CD4-positive, alpha-beta T cell (primary cell): Measurements from ENCODE around the gene CCDC120. TPM values are rescaled to one million over a fixed set of nuclear protein-coding genes. Genes with fewer than 3 reads are reported as not detected.

ENCODE experiments used
- ATAC-seq: fragments of 200-7000 bp; cut with Tn5 transposase; one replicate; pipeline ENCODE4 v1.10.0; 2022; ENCODE audit warnings: mild to moderate bottlenecking; ENCODE audit not compliant: poor library complexity
- CTCF ChIA-PET: fragments of 350-600 bp; sonication (Branson Sonifier 250); formaldehyde crosslinking; loops from one replicate; lab custom pipeline; 2021; ENCODE audit warnings: antibody characterized with exemption, inconsistent platforms; lab: Charles Lee
- POLR2A ChIA-PET: fragments of 350-600 bp; sonication (Branson Sonifier 250); formaldehyde crosslinking; loops from one replicate; lab custom pipeline; 2021; ENCODE audit warnings: antibody characterized with exemption, inconsistent platforms; lab: Charles Lee
- DNase-seq, 14 experiments: peaks; one replicate each; pipeline ENCODE4 v3.0.0-alpha.2; 2013 to 2020; ENCODE audit warnings: mixed read lengths in 2 of 14
- H3K27ac ChIP-seq, 2 donors: one replicate each; pipeline versions ENCODE4 v1.5.1 to v1.7.0; 2013; ENCODE audit warnings: low read length in 2 of 2, low read depth in 1 of 2, mild to moderate bottlenecking in 1 of 2
- H3K27me3 ChIP-seq, 2 experiments: 1 replicate in 1 of 2; 2 replicates in 1 of 2; pipeline versions ENCODE4 v1.6.1 to v1.7.0; 2013; ENCODE audit warnings: low read length in 2 of 2, control low read depth in 1 of 2, mild to moderate bottlenecking in 1 of 2, moderate library complexity in 1 of 2; ENCODE audit not compliant: insufficient read depth in 2 of 2, control insufficient read depth in 1 of 2
- H3K36me3 ChIP-seq: one replicate; pipeline ENCODE4 v1.6.1; 2013; ENCODE audit warnings: low read length, control low read depth; ENCODE audit not compliant: insufficient read depth
- H3K4me1 ChIP-seq: one replicate; pipeline ENCODE4 v1.6.1; 2013; ENCODE audit warnings: low read length, control low read depth; ENCODE audit not compliant: insufficient read depth
- H3K4me3 ChIP-seq: one replicate; pipeline ENCODE4 v1.5.1; 2013; ENCODE audit warnings: mild to moderate bottlenecking, low read length, moderate library complexity
- H3K9me3 ChIP-seq, 2 experiments: 1 replicate in 1 of 2; 2 replicates in 1 of 2; pipeline versions ENCODE4 v1.6.1 to v1.7.0; 2013; ENCODE audit warnings: low read length in 2 of 2, mild to moderate bottlenecking in 2 of 2, control low read depth in 1 of 2, moderate library complexity in 1 of 2; ENCODE audit not compliant: control insufficient read depth in 1 of 2, insufficient read depth in 1 of 2
- H3K27ac Mint-ChIP-seq: one replicate; pipeline ENCODE4 v1.8.0; 2020; ENCODE audit warnings: mixed read lengths
- H3K27me3 Mint-ChIP-seq: one replicate; pipeline ENCODE4 v1.8.0; 2021; ENCODE audit warnings: mixed read lengths
- H3K36me3 Mint-ChIP-seq: one replicate; pipeline ENCODE4 v1.8.0; 2021; ENCODE audit warnings: low read depth, mixed read lengths
- H3K4me1 Mint-ChIP-seq: one replicate; pipeline ENCODE4 v1.8.0; 2021; ENCODE audit warnings: low read depth, mixed read lengths
- H3K4me3 Mint-ChIP-seq: one replicate; pipeline ENCODE4 v1.8.0; 2020; ENCODE audit warnings: mild to moderate bottlenecking, mixed read lengths
- H3K9me3 Mint-ChIP-seq: one replicate; pipeline ENCODE4 v1.8.0; 2020; ENCODE audit warnings: mixed read lengths
- CTCF ChIP-seq: fragments of 200-600 bp; IDR thresholded peaks from one replicate; pipeline ENCODE4 v1.8.0; 2022; ENCODE audit warnings: antibody characterized with exemption, mild to moderate bottlenecking
- intact Hi-C, 2 experiments: fragments of 100-400 bp; cut with DNase I in 1 of 2; cut with micrococcal nuclease in 1 of 2; formaldehyde crosslinking; loops; one replicate each; pipeline versions ENCODE4 v1.15.1 to v1.9.0; 2023 to 2025; cut with DNase I, micrococcal nuclease
- total RNA-seq, 174 experiments: library from RNA in 2 of 174; stranded (reverse) in 2 of 174; gene quantifications; one replicate each; pipeline ENCODE4 v1.2.3 and lab custom pipeline; 2021 to 2026

CCDC120 gene
- total RNA-seq, 2 experiments from 2014 or later = 11.5 to 12.2 TPM

GRCh38 chrX:49101629-49101984, 42.8 kb downstream of the CCDC120 start:
- peaks cover 17% of the 10 kb centered on the region for H3K4me1 ChIP-seq
- DNase-seq (no peak), ATAC-seq (no peak)
- no peaks in the 10 kb centered on the region for H3K9me3 ChIP-seq
- intact Hi-C loops = loop anchor here (2.0 kb wide), 2 partner anchors 27 to 59 kb away; partner anchors contain the start of genes PRAF2 (in 1 of the 2) and TFE3 (in 1 of the 2)
- TF ChIP-seq CTCF = no peak
- H3K27me3 Mint-ChIP-seq = no peaks in the 10 kb centered on the region
- peak overlapping the region; percentile 54 for H3K4me3 Mint-ChIP-seq
- H3K27me3 ChIP-seq = no peaks in the 10 kb centered on the region
- H3K27ac Mint-ChIP-seq = no peak overlapping the region
- peaks cover 4% of the 10 kb centered on the region for H3K36me3 Mint-ChIP-seq
- POLR2A ChIA-PET = interaction anchor here (1.0 kb wide), 7 partner anchors 21 to 562 kb away, joined by 3 to 9 read pairs (median 6); partner anchors contain the start of genes OTUD5, TBC1D25, TFE3 and WDR45
- no peaks in the 10 kb centered on the region for H3K9me3 Mint-ChIP-seq
- H3K27ac ChIP-seq = peak overlapping the region in 1 of 2 donors; percentile 75
- H3K36me3 ChIP-seq = no peaks in the 10 kb centered on the region
- H3K4me3 ChIP-seq = peak overlapping the region; percentile 66
- CTCF ChIA-PET = no interaction called here
- H3K4me1 Mint-ChIP-seq = peaks cover 11% of the 10 kb centered on the region

- Histone ChIP-seq H3K27me3 (no peaks in the 10 kb centered on the region), H3K9me3 (no peaks in the 10 kb centered on the region), H3K4me1 (peaks cover 17% of the 10 kb centered on the region), H3K36me3 (no peaks in the 10 kb centered on the region), H3K4me3 (no peak overlapping the region), H3K27ac (no peak overlapping the region)
- ChIA-PET CTCF (no interaction called here), POLR2A (no interaction called here)
- no peak for ATAC-seq
- Mint-ChIP-seq H3K4me3 (peak overlapping the region; percentile 69), H3K4me1 (peaks cover 11% of the 10 kb centered on the region), H3K27ac (no peak overlapping the region), H3K9me3 (no peaks in the 10 kb centered on the region), H3K27me3 (no peaks in the 10 kb centered on the region), H3K36me3 (peaks cover 9% of the 10 kb centered on the region)
- DNase-seq = no peak
- intact Hi-C loops = loop anchor here in 1 of 2 experiments (2.0 kb wide), 1 partner anchor 21 kb away; the partner anchor contains the start of gene GPKOW
- no peak for TF ChIP-seq CTCF
These were observed 43.4 kb downstream of the CCDC120 start for GRCh38 chrX:49102190-49102589.

GRCh38 chrX:49103637-49104036, 44.8 kb downstream of the CCDC120 start:
- H3K27ac Mint-ChIP-seq = no peak overlapping the region
- peaks cover 14% of the 10 kb centered on the region for H3K36me3 Mint-ChIP-seq
- ChIA-PET CTCF (no interaction called here), POLR2A (no interaction called here)
- peaks cover 11% of the 10 kb centered on the region for H3K4me1 Mint-ChIP-seq
- Histone ChIP-seq H3K36me3 (no peaks in the 10 kb centered on the region), H3K27me3 (no peaks in the 10 kb centered on the region), H3K4me1 (peaks cover 17% of the 10 kb centered on the region), H3K4me3 (no peak overlapping the region), H3K9me3 (no peaks in the 10 kb centered on the region), H3K27ac (no peak overlapping the region)
- H3K9me3 Mint-ChIP-seq = no peaks in the 10 kb centered on the region
- DNase-seq = no peak
- no peaks in the 10 kb centered on the region for H3K27me3 Mint-ChIP-seq
- intact Hi-C loops = loop anchor here in 1 of 2 experiments (2.0 kb wide), 1 partner anchor 19 kb away; the partner anchor contains the start of gene GPKOW
- no peak for TF ChIP-seq CTCF
- no peak for ATAC-seq
- no peak overlapping the region for H3K4me3 Mint-ChIP-seq
